GM15510 (cell line): ENCODE data around the gene MAPT.

Experiments used
- POLR2A ChIP-seq: IDR thresholded peaks from 3 replicates; pipeline ENCODE4 v1.6.1; 2011; ENCODE audit warnings: borderline replicate concordance; ENCODE audit not compliant: insufficient read length; ENCODE audit errors: extremely low read depth

Gene MAPT

DNA sequence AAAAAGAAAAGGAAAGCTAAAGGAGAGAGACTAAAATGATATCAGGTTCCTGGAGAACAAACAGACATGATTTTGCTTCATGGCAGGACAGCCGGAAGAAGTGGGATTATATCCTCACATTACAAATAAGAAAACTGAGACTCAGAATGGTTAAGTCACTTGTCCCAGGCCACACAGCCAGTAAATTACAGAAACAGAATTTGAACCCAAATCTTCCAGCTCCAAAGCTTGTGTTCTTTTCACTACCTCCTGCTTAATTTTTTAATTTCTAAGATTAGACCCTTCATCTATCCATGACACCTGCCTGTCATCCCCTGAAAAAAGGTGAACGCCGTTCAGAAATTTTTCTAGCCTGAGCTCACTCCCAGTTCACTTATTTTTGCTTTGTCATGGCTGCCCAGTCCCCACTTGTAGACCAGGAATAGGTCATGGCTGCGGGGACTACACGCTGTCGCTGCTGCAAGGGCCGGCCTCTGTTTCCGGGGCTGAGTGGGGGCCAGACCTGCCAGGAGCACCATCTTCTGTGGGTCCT is 36.1 kb downstream of the MAPT start:
- TF ChIP-seq POLR2A, result no peak

DNA sequence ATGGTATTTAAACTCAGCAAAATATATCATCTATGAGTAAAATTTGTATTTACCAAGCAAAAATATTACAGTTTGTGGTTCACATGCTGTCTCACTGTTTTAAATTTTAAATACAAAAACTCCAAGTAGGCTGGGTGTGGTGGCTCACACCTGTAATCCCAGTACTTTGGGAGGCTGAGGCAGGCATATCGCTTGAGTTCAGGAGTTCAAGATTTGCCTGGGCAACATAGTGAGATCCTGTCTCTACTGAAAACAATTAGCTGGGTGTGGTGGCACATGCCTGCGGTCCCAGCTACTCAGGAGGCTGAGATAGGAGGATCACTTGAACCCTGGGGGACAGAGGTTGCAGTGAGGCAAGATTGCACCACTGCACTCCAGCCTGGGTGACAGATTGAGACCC is 37.3 kb downstream of the MAPT start:
- no peak for TF ChIP-seq POLR2A

DNA sequence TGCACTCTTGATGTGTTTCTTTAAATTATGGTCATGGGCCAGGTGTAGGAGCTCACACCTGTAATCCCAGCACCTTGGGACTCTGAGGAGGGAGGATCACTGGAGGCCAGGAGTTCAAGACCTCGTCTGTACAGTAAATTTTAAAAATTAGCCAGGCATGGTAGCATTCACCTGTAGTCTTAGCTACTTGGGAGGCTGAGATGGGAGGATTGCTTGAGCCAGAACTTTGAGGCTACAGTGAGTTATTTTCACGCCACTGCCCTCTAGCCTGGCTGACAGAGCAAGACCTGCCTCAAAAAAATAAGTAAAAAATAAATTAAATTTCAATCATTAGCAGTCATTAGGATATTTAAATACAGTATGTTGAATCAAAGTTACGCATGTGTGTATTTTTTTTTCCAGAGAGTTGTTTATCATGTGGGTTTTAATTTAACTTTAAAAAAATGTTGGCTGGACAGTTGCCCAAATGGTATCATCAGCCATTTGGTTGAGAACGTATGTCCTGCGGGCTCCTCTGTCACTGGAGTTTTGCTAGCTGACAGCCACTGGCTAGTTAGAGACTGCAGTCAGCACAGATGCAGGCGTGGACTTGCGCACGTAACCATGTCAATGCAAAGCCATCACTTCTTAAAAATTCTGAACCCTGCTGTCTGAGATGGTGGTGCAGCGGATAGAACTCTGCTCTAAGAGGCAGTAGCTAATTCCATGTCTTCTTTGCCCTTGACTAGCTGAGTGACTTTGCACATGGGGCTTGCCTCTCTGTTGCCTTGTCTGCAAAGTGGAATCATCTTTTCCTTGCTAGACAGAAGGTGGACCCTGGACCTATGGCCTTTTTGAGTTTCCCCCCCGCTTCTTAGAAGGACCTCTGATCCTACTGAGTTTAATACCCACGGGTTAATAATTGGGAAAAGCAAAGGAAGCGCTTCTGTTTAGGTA is 40.0 kb downstream of the MAPT start:
- no peak for TF ChIP-seq POLR2A

DNA sequence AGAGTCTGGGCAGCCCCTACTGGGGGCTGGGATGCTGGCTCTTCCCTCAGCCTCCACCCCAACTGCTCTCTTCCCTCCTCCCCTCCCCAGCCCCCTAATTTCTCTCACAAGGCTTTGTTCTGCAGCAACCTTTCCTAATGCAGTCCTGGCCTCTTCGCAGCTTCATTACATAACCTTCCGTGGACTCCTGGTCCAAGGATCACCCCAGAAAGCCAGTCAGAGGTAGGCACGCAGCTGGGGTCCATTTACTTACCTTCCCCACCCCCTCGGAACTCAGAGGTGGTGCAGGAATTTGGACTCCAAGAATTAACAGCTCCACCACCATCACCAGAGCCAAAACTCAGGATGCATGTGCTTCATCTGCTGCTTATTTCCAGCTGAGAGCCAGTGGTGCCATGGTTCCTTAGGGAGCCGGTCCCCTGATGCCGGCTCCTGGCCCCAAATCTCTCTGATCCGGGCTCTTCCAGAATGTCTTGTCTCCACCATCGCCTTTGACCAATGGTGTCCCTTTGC is 40.9 kb downstream of the MAPT start:
- TF ChIP-seq POLR2A, result no peak

DNA sequence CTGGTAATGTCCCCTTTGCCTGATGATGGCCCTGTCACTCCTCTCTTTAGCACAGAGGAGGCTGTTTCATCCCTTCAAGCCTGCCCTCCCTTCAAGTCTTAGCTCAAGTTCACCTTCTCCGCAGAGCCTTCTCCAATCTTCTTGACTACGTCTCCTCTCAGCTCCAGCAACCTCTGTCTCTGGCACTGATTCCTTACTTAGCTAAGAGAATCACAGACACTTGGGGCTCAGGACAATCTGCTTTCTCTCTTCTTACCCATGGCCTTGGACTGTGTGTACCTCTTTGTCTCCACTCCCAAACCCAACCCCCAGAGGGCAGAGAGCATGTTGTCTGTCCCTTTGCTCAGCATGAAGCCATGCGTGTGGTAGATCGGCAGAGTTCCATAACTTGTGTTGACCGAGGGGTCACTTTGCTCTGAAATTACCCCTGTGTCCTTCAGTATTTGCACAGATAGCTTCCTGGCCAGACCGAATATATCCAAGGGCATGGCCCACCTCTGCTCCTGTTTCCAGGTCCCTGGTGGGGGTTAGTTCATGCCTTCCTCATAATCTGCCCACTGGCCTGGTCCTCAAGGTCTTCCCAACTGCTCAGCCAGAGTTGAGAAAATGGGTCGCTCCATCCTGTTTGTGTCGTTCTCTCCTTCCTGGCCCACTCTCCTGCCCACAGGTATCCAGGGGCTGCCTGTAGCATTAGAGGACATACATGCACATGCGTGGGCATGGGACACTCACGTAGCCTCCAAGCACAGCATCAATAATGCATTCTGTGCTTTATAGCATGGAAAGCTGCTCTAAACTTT is 41.6 kb downstream of the MAPT start:
- TF ChIP-seq POLR2A, result no peak

DNA sequence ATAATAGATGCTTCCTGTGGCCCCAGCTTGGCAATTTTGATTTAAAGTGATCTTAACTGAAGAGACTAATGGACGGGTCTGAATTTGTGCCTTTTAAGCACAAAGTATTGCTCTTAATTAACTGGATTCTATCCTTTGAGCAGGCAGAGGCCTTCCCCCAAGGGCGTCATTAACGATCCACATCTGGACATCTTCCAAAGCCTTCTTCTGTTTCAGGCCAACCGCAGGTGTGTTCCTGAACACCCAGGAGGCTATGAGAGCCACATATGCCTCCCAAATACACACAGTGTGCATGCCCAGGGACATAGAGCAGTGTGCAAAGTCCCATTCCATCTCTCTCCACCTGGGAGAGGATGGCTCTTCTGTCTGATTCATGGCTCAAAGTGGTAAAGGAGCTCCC is 42.3 kb downstream of the MAPT start:
- TF ChIP-seq POLR2A, result no peak

DNA sequence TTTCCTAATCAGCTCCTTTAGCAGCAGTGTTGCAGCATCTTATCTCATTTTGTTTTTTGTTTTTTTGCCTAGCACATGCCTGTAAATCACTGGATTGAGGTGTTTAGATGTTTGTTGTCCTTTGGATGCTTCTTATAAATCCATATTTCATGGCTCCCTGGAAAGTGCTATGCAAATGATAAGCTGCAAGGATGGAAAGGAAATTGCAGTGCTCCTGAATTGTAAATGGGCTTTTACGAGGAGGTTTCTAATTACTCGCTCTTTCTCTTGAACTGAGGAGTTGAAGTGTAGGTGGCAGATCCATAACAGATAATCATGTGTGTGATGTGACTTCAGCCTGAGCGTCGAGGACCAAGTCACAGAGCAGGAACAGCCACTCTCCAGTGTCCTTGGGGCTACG is 45.0 kb downstream of the MAPT start:
- no peak for TF ChIP-seq POLR2A

DNA sequence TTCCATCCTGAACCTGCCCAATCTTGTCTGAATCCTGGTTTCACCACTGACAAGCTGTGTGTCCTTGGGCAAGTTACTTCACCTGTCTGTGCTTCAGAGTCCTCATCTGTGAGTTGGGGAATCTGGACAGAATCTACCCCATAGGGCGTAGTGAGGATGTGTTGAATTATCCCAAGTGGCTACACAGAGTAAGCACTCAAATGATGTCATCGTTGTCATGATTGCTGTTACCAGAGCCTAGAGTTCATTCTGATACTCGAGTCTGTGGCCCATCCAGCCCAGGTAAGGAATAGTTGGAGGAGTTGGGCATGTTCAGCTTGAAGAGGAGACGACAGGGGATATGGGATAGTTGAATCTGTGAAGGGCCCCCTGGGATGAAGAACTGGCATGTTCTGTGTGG is 45.9 kb downstream of the MAPT start:
- TF ChIP-seq POLR2A, result no peak

DNA sequence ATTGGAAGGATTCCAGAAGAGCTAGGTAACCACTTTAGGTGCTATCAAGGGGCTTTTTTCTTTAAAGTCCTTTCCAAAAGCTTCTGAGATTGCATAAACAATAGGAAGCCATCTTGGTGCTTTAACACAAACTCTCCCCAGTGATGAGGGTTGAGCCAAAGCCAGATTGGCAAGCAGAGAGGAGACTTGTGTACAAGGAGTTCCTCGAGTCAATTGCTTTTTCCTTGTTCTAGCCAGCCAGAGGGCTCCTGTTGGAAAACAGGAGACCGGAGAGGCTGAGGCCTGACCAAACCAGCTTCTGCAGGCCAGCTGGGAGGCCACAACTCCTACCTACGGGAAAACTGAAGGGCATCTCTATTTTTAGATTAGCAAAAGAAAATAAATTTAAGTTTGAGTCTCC is 46.5 kb downstream of the MAPT start:
- no peak for TF ChIP-seq POLR2A

DNA sequence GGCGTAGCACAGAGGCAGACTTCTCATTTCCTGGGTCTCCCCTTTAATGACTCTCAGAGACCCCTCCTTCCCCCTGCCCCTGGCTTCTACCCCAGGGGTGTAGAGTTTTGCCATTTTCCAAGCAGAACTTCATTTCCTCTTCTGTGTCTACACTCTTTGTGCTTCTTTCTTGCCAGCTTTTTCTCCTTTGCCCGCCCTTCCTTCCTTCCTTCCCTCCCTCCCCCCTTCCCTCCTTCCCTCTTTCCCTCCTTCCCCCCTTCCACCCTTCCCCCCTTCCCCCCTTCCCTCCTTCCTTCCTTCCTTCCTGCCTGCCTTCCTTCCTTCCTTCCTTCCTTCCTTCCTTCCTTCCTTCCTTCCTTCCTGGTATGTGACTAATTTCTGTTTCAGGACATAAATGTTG is 47.0 kb downstream of the MAPT start:
- TF ChIP-seq POLR2A, result no peak

DNA sequence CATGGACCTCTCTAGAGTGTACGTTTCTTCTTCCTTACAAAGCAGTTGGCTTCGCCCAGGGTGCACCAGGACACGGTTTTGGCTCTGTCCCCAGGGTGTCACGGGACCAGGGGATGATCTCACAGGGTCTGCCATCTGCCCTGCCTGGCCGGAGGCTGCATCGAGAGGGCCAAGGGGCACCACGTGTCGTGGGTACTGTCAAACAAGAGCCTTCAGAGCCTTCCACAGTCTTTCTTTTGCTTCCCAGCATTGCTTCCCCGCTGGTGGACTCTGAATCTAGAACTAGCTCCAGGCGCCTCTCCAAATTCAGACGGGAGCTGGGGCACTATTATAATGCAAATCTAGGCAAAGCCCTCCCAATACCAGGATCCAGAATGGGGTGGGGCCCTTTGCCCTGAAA is 47.9 kb downstream of the MAPT start:
- no peak for TF ChIP-seq POLR2A

DNA sequence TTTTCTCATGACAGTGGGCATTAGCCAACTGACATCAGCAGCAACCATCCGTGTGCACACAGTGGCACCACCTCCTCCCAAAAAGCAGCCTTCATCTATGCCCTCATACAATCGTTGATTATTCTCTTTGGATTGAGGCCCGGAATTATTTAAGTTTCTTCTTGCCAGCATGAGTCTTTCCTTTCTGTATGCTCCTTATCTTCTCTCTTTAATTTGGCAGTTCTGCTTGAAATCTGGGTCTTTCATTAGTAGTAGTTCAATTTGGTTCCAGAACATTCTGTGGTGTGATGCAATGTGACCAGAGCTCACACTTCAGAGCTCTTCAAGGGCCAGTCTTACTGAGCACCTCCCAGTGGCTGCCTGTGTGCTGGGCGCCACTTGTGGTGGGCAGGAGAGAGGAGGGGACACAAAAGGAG is 52.5 kb downstream of the MAPT start:
- TF ChIP-seq POLR2A, result no peak

DNA sequence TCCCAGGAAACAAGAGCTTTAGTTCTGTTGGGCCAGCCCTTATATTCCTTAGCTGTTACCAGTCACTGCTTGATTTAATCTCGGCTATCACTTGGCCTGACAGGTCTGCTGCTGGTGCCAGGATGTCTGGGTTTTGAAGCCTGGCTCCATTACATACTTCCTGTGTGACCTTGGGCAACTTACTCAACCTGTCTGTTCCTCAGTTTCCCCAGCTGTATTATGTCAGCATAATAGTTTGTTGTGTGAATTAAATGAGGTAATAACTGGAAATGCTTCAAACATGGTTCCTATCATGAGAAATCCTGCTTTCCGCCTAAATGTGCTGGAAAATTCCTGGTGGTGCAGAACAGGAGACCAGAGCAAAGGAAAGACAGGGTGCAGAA is 54.1 kb downstream of the MAPT start:
- TF ChIP-seq POLR2A, result no peak

DNA sequence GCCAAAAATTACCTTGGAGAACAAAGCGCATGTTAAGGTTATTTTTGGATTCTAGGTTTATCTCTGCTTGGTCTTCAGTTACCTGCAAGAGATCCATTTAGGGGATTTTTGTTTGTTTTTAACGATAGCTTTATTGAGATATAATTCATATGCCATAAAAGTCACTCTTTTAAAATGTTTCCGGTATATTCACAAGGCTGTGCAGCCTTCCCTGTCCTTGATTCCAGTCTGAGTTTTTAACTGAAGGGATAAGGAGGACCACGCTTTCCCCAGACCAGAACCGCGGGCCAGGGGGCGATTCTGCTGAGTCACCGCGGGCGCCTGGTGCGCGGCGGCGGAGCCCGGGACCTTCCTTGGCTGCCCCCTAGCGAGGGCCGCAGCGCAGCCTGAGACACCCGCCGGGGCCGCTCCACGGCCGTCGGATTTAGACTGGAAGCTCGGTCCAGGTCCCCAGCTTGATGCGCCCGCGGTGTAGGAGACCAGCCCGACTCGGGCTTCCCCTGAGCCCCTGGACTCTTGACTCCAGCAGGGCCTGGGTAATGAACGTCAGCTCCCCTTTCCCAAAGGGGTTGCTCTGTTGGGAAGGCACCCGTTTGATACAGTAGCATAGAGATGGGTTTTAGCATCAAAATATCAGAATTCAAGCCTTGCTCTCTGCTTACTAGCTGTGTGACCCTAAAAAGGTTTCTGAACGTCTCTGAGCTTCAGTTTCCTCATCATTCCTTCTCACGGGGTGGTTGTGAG is 54.7 kb downstream of the MAPT start:
- no peak for TF ChIP-seq POLR2A
